T-helper 17 cell (primary cell): ENCODE measurements around the gene PSMB5. TPM values are rescaled to one million over a fixed set of nuclear protein-coding genes. Genes with fewer than 3 reads are reported as not detected.

Experiments used
- ATAC-seq: fragments of 150-1000 bp; cut with Tn5 transposase; 2 replicates; pipeline ENCODE4 v1.10.0; 2021; ENCODE audit warnings: mild to moderate bottlenecking, moderate library complexity
- DNase-seq, 3 donors: peaks; one replicate each; pipeline versions ENCODE4 v3.0.0 to v3.0.0-alpha.2; 2020 to 2021
- H3K9me3 ChIP-seq: one replicate; pipeline ENCODE4 v1.7.0; 2013; ENCODE audit warnings: low read length, mild to moderate bottlenecking; ENCODE audit not compliant: control insufficient read depth, poor library complexity, severe bottlenecking
- H3K27ac Mint-ChIP-seq: one replicate; pipeline ENCODE4 v1.8.0; 2022; ENCODE audit warnings: mild to moderate bottlenecking, moderate library complexity, mixed read lengths
- H3K27me3 Mint-ChIP-seq: one replicate; pipeline ENCODE4 v1.8.0; 2022; ENCODE audit warnings: mixed read lengths
- H3K36me3 Mint-ChIP-seq: one replicate; pipeline ENCODE4 v1.8.0; 2022; ENCODE audit warnings: low read depth, mixed read lengths
- H3K4me1 Mint-ChIP-seq: one replicate; pipeline ENCODE4 v1.8.0; 2022; ENCODE audit warnings: mild to moderate bottlenecking, mixed read lengths
- H3K4me3 Mint-ChIP-seq: one replicate; pipeline ENCODE4 v1.8.0; 2022; ENCODE audit warnings: mild to moderate bottlenecking, moderate library complexity, mixed read lengths
- total RNA-seq, 4 donors: library from RNA in 2 of 4; stranded (reverse) in 2 of 4; gene quantifications; one replicate each; pipeline ENCODE4 v1.2.3 and lab custom pipeline; 2022 to 2026

Gene PSMB5
- total RNA-seq, 2 donors from 2014 or later, result 17.6 to 19.9 TPM

GRCh38 chr14:23067847-23068788 lies 33.4 kb upstream of the PSMB5 start:
- H3K4me1 Mint-ChIP-seq, result peaks cover 30% of the 10 kb centered on the region
- no peaks in the 10 kb centered on the region for H3K27me3 Mint-ChIP-seq
- no peak overlapping the region for H3K27ac Mint-ChIP-seq
- H3K36me3 Mint-ChIP-seq, result peaks cover 3% of the 10 kb centered on the region
- H3K9me3 ChIP-seq, result no peaks in the 10 kb centered on the region
- peak overlapping the region; percentile 12 for H3K4me3 Mint-ChIP-seq
- DNase-seq (no peak), ATAC-seq (no peak)

GRCh38 chr14:23066855-23067744 lies 32.4 kb upstream of the PSMB5 start:
- H3K4me3 Mint-ChIP-seq, result no peak overlapping the region
- peaks cover 27% of the 10 kb centered on the region for H3K4me1 Mint-ChIP-seq
- DNase-seq (no peak), ATAC-seq (no peak)
- peaks cover 3% of the 10 kb centered on the region for H3K36me3 Mint-ChIP-seq
- H3K9me3 ChIP-seq, result no peaks in the 10 kb centered on the region
- no peaks in the 10 kb centered on the region for H3K27me3 Mint-ChIP-seq
- H3K27ac Mint-ChIP-seq, result peak overlapping the region; percentile 87

- H3K36me3 Mint-ChIP-seq, result peaks cover 3% of the 10 kb centered on the region
- H3K27me3 Mint-ChIP-seq, result no peaks in the 10 kb centered on the region
- H3K9me3 ChIP-seq, result no peaks in the 10 kb centered on the region
- peaks cover 21% of the 10 kb centered on the region for H3K4me1 Mint-ChIP-seq
- ATAC-seq (no peak), DNase-seq (no peak)
- H3K4me3 Mint-ChIP-seq, result no peak overlapping the region
- peak overlapping the region; percentile 87 for H3K27ac Mint-ChIP-seq
These were observed 31.7 kb upstream of the PSMB5 start for GRCh38 chr14:23066368-23066767.

GRCh38 chr14:23063601-23064000 lies 28.9 kb upstream of the PSMB5 start:
- DNase-seq (no peak), ATAC-seq (no peak)
- peaks cover 6% of the 10 kb centered on the region for H3K36me3 Mint-ChIP-seq
- H3K9me3 ChIP-seq, result no peaks in the 10 kb centered on the region
- no peak overlapping the region for H3K4me3 Mint-ChIP-seq
- peaks cover 9% of the 10 kb centered on the region for H3K4me1 Mint-ChIP-seq
- H3K27me3 Mint-ChIP-seq, result no peaks in the 10 kb centered on the region
- H3K27ac Mint-ChIP-seq, result no peak overlapping the region

GRCh38 chr14:23062002-23062401 lies 27.3 kb upstream of the PSMB5 start:
- peaks cover 15% of the 10 kb centered on the region for H3K4me1 Mint-ChIP-seq
- no peaks in the 10 kb centered on the region for H3K9me3 ChIP-seq
- H3K4me3 Mint-ChIP-seq, result no peak overlapping the region
- DNase-seq (no peak), ATAC-seq (no peak)
- no peaks in the 10 kb centered on the region for H3K27me3 Mint-ChIP-seq
- H3K36me3 Mint-ChIP-seq, result peaks cover 6% of the 10 kb centered on the region
- H3K27ac Mint-ChIP-seq, result peak overlapping the region; percentile 54

- H3K4me3 Mint-ChIP-seq, result no peak overlapping the region
- no peaks in the 10 kb centered on the region for H3K9me3 ChIP-seq
- H3K27ac Mint-ChIP-seq, result no peak overlapping the region
- DNase-seq (no peak), ATAC-seq (no peak)
- H3K4me1 Mint-ChIP-seq, result peaks cover 22% of the 10 kb centered on the region
- H3K27me3 Mint-ChIP-seq, result no peaks in the 10 kb centered on the region
- H3K36me3 Mint-ChIP-seq, result peaks cover 5% of the 10 kb centered on the region
These were observed 26.0 kb upstream of the PSMB5 start for GRCh38 chr14:23060536-23061260.

GRCh38 chr14:23058654-23059504 lies 24.2 kb upstream of the PSMB5 start:
- Mint-ChIP-seq H3K36me3 (peaks cover 5% of the 10 kb centered on the region), H3K27ac (peak overlapping the region; percentile 79), H3K4me1 (peaks cover 23% of the 10 kb centered on the region), H3K4me3 (peak overlapping the region; percentile 67), H3K27me3 (no peaks in the 10 kb centered on the region)
- ATAC-seq (no peak), DNase-seq (no peak)
- no peaks in the 10 kb centered on the region for H3K9me3 ChIP-seq

GRCh38 chr14:23057757-23058653 lies 23.3 kb upstream of the PSMB5 start:
- Mint-ChIP-seq H3K27ac (peak overlapping the region; percentile 27), H3K27me3 (no peaks in the 10 kb centered on the region), H3K36me3 (peaks cover 5% of the 10 kb centered on the region)

GRCh38 chr14:23056956-23057756 lies 22.5 kb upstream of the PSMB5 start, which contains the start of gene CDH24:
Gene CDH24 (minus strand): TSS chr14:23057520. CDS start chr14:23055733, 1,787 bp downstream.
- H3K4me1 Mint-ChIP-seq, result peaks cover 23% of the 10 kb centered on the region
- H3K4me3 Mint-ChIP-seq, result peak within 1 kb of the TSS; percentile 96
- DNase-seq (peak; percentile 32 to 65 (median 64)), ATAC-seq (peak; percentile 69)
- peak within 1 kb of the TSS; percentile 79 for H3K27ac Mint-ChIP-seq
- no peaks in the 10 kb centered on the region for H3K9me3 ChIP-seq
- H3K36me3 Mint-ChIP-seq, result peaks cover 5% of the 10 kb centered on the region
- H3K27me3 Mint-ChIP-seq, result no peaks in the 10 kb centered on the region

More at GRCh38 chr14:23057757-23058653, 23.3 kb upstream of the PSMB5 start:
- ATAC-seq (peak; percentile 75), DNase-seq (peak; percentile 76 to 82 (median 79))
- H3K9me3 ChIP-seq, result no peaks in the 10 kb centered on the region
- Mint-ChIP-seq H3K4me1 (peaks cover 23% of the 10 kb centered on the region), H3K4me3 (peak overlapping the region; percentile 88)

- Mint-ChIP-seq H3K27ac (peak overlapping the region; percentile 79), H3K4me3 (peak overlapping the region; percentile 96), H3K27me3 (no peaks in the 10 kb centered on the region), H3K36me3 (peaks cover 5% of the 10 kb centered on the region), H3K4me1 (peaks cover 23% of the 10 kb centered on the region)
- no peaks in the 10 kb centered on the region for H3K9me3 ChIP-seq
- DNase-seq (peak; percentile 54 to 61 (median 57)), ATAC-seq (peak; percentile 77)
These were observed 21.6 kb upstream of the PSMB5 start for GRCh38 chr14:23056145-23056955.
